Stimulated activated effector memory CD8-positive, alpha-beta T cell treated with anti-CD3 and anti-CD28 coated beads, Interleukin-12 subunit alpha, Interleukin-12 subunit beta, amount 100 ng/mL, for 72 hours (primary cell): ENCODE data around the gene ABHD13.
"Not testable (repeated sequence)": the region's sequence is repeated elsewhere in the genome, so short reads cannot be mapped to it uniquely, and the experiment has no call there.

Source experiments
- ATAC-seq: fragments of 150-1000 bp; cut with Tn5 transposase; 2 replicates; pipeline ENCODE4 v1.10.0; 2021
- DNase-seq, 2 donors: peaks; one replicate each; pipeline ENCODE4 v3.0.0; 2021 to 2022; ENCODE audit warnings: low spot score in 2 of 2
- H3K27ac Mint-ChIP-seq: one replicate; pipeline ENCODE4 v1.8.0; 2022; ENCODE audit warnings: mild to moderate bottlenecking, mixed read lengths
- H3K36me3 Mint-ChIP-seq: one replicate; pipeline ENCODE4 v1.8.0; 2022; ENCODE audit warnings: mild to moderate bottlenecking, mixed read lengths
- H3K4me1 Mint-ChIP-seq: one replicate; pipeline ENCODE4 v1.8.0; 2022; ENCODE audit warnings: mixed read lengths
- H3K4me3 Mint-ChIP-seq: one replicate; pipeline ENCODE4 v1.8.0; 2022; ENCODE audit warnings: mild to moderate bottlenecking, mixed read lengths
- H3K9me3 Mint-ChIP-seq: one replicate; pipeline ENCODE4 v1.8.0; 2022; ENCODE audit warnings: mixed read lengths

ABHD13 gene

GRCh38 chr13:108267347-108267746 is 49.2 kb downstream of the ABHD13 start:
- no peak for DNase-seq
- peaks cover 18% of the 10 kb centered on the region for H3K4me1 Mint-ChIP-seq
- no peaks in the 10 kb centered on the region for H3K9me3 Mint-ChIP-seq
- H3K4me3 Mint-ChIP-seq, result no peak overlapping the region
- H3K36me3 Mint-ChIP-seq, result no peaks in the 10 kb centered on the region
- no peak for ATAC-seq
- H3K27ac Mint-ChIP-seq, result no peak overlapping the region

GRCh38 chr13:108267855-108268254 is 49.7 kb downstream of the ABHD13 start:
- H3K4me1 Mint-ChIP-seq, result peaks cover 18% of the 10 kb centered on the region
- not testable (repeated sequence) for H3K9me3 Mint-ChIP-seq, H3K27ac Mint-ChIP-seq, DNase-seq, H3K36me3 Mint-ChIP-seq, H3K4me3 Mint-ChIP-seq, ATAC-seq

GRCh38 chr13:108268466-108269112 is 50.4 kb downstream of the ABHD13 start:
- Mint-ChIP-seq H3K4me3 (no peak overlapping the region), H3K9me3 (no peaks in the 10 kb centered on the region), H3K4me1 (peaks cover 18% of the 10 kb centered on the region), H3K27ac (no peak overlapping the region), H3K36me3 (no peaks in the 10 kb centered on the region)
- DNase-seq (peak in 1 of 2 donors; percentile 49), ATAC-seq (peak; percentile 54)

- peaks cover 18% of the 10 kb centered on the region for H3K4me1 Mint-ChIP-seq
- peak within 1 kb of the TSS; percentile 76 for H3K4me3 Mint-ChIP-seq
- ATAC-seq (peak; percentile 80), DNase-seq (peak; percentile 14 to 69)
- no peaks in the 10 kb centered on the region for H3K36me3 Mint-ChIP-seq
- H3K9me3 Mint-ChIP-seq, result no peaks in the 10 kb centered on the region
- peak within 1 kb of the TSS; percentile 91 for H3K27ac Mint-ChIP-seq
Observed at GRCh38 chr13:108269601-108270328, 51.6 kb downstream of the ABHD13 start, which contains the start of gene TNFSF13B. Gene TNFSF13B, plus strand, starts transcription at chr13:108269718. Its CDS starts 178 bp downstream, at chr13:108269896.

- H3K27ac Mint-ChIP-seq, result peak overlapping the region; percentile 91
- no peak for DNase-seq
- H3K36me3 Mint-ChIP-seq, result no peaks in the 10 kb centered on the region
- H3K4me3 Mint-ChIP-seq, result peak overlapping the region; percentile 76
- no peaks in the 10 kb centered on the region for H3K9me3 Mint-ChIP-seq
- ATAC-seq, result peak; percentile 5
- peaks cover 18% of the 10 kb centered on the region for H3K4me1 Mint-ChIP-seq
Observed at GRCh38 chr13:108270442-108270841, 52.2 kb downstream of the ABHD13 start.

- H3K36me3 Mint-ChIP-seq, result no peaks in the 10 kb centered on the region
- ATAC-seq (no peak), DNase-seq (no peak)
- H3K27ac Mint-ChIP-seq, result no peak overlapping the region
- H3K4me1 Mint-ChIP-seq, result peaks cover 18% of the 10 kb centered on the region
- H3K9me3 Mint-ChIP-seq, result no peaks in the 10 kb centered on the region
- no peak overlapping the region for H3K4me3 Mint-ChIP-seq
Observed at GRCh38 chr13:108272333-108272732, 54.1 kb downstream of the ABHD13 start.

- Mint-ChIP-seq H3K9me3 (no peaks in the 10 kb centered on the region), H3K27ac (no peak overlapping the region)
Observed at GRCh38 chr13:108273429-108274118, 55.4 kb downstream of the ABHD13 start.

GRCh38 chr13:108274718-108275117 is 56.5 kb downstream of the ABHD13 start:
- H3K36me3 Mint-ChIP-seq, result no peaks in the 10 kb centered on the region
- H3K4me3 Mint-ChIP-seq, result no peak overlapping the region
- ATAC-seq (no peak), DNase-seq (no peak)
- H3K27ac Mint-ChIP-seq, result no peak overlapping the region
- H3K4me1 Mint-ChIP-seq, result peaks cover 11% of the 10 kb centered on the region
- H3K9me3 Mint-ChIP-seq, result no peaks in the 10 kb centered on the region

More at GRCh38 chr13:108273429-108274118, 55.4 kb downstream of the ABHD13 start:
- DNase-seq (no peak), ATAC-seq (no peak)
- H3K4me3 Mint-ChIP-seq, result no peak overlapping the region
- peaks cover 18% of the 10 kb centered on the region for H3K4me1 Mint-ChIP-seq
- H3K36me3 Mint-ChIP-seq, result no peaks in the 10 kb centered on the region

GRCh38 chr13:108276060-108276459 is 57.9 kb downstream of the ABHD13 start:
- DNase-seq (no peak), ATAC-seq (no peak)
- H3K4me3 Mint-ChIP-seq, result no peak overlapping the region
- no peaks in the 10 kb centered on the region for H3K9me3 Mint-ChIP-seq
- H3K4me1 Mint-ChIP-seq, result no peaks in the 10 kb centered on the region
- H3K36me3 Mint-ChIP-seq, result no peaks in the 10 kb centered on the region
- no peak overlapping the region for H3K27ac Mint-ChIP-seq

GRCh38 chr13:108278466-108278865 is 60.3 kb downstream of the ABHD13 start:
- Mint-ChIP-seq H3K4me3 (no peak overlapping the region), H3K4me1 (no peaks in the 10 kb centered on the region), H3K9me3 (no peaks in the 10 kb centered on the region), H3K36me3 (no peaks in the 10 kb centered on the region), H3K27ac (no peak overlapping the region)
- DNase-seq (no peak), ATAC-seq (no peak)

GRCh38 chr13:108281901-108282300 is 63.7 kb downstream of the ABHD13 start:
- Mint-ChIP-seq H3K4me1 (no peaks in the 10 kb centered on the region), H3K9me3 (no peaks in the 10 kb centered on the region), H3K36me3 (no peaks in the 10 kb centered on the region), H3K27ac (no peak overlapping the region), H3K4me3 (no peak overlapping the region)
- DNase-seq (no peak), ATAC-seq (no peak)

GRCh38 chr13:108283110-108283509 is 64.9 kb downstream of the ABHD13 start:
- Mint-ChIP-seq H3K27ac (no peak overlapping the region), H3K4me1 (no peaks in the 10 kb centered on the region), H3K9me3 (no peaks in the 10 kb centered on the region), H3K36me3 (no peaks in the 10 kb centered on the region), H3K4me3 (no peak overlapping the region)
- ATAC-seq (no peak), DNase-seq (no peak)
